HG03064 (cell line): ENCODE results near the gene ANXA4.
A peak's percentile ranks its signal among the peaks of the same experiment; 100 is the strongest.
"Not testable (repeated sequence)": the region's sequence is repeated elsewhere in the genome, so short reads cannot be mapped to it uniquely, and the experiment has no call there.

ENCODE experiments used
- ATAC-seq: cut with Tn5 transposase; IDR thresholded peaks from one replicate; pipeline ENCODE4 v1.9.1; 2021; ENCODE audit warnings: low read depth; ENCODE audit not compliant: unreplicated experiment

The ANXA4 gene

GRCh38 chr2:69741575-69742321, at the start of gene ANXA4:
Gene ANXA4, plus strand, starts transcription at chr2:69742134. Its CDS starts 39,432 bp downstream, at chr2:69781566.
- peak; percentile 74 for ATAC-seq

GRCh38 chr2:69692424-69692823, 49.5 kb upstream of the ANXA4 start:
- ATAC-seq = no peak

GRCh38 chr2:69693059-69693774, 48.7 kb upstream of the ANXA4 start:
- peak; percentile 64 for ATAC-seq

GRCh38 chr2:69693775-69694450, 48.0 kb upstream of the ANXA4 start:
- peak; percentile 25 for ATAC-seq

GRCh38 chr2:69694894-69695849, 46.8 kb upstream of the ANXA4 start:
- ATAC-seq = no peak

- no peak for ATAC-seq
Observed at GRCh38 chr2:69695850-69696216, 46.1 kb upstream of the ANXA4 start.

- ATAC-seq = no peak
Observed at GRCh38 chr2:69700381-69700780, 41.6 kb upstream of the ANXA4 start.

- no peak for ATAC-seq
Observed at GRCh38 chr2:69701100-69701945, 40.6 kb upstream of the ANXA4 start.

GRCh38 chr2:69703189-69703588, 38.7 kb upstream of the ANXA4 start:
- ATAC-seq = no peak

- no peak for ATAC-seq
Observed at GRCh38 chr2:69704446-69704845, 37.5 kb upstream of the ANXA4 start.

- no peak for ATAC-seq
Observed at GRCh38 chr2:69709290-69709689, 32.6 kb upstream of the ANXA4 start.

GRCh38 chr2:69711971-69712370, 30.0 kb upstream of the ANXA4 start:
- ATAC-seq = no peak

GRCh38 chr2:69714024-69714423, 27.9 kb upstream of the ANXA4 start:
- no peak for ATAC-seq

- not testable (repeated sequence) for ATAC-seq
Observed at GRCh38 chr2:69714539-69715220, 27.3 kb upstream of the ANXA4 start.

GRCh38 chr2:69715964-69716363, 26.0 kb upstream of the ANXA4 start:
- no peak for ATAC-seq

GRCh38 chr2:69716555-69717120, 25.3 kb upstream of the ANXA4 start:
- ATAC-seq = no peak

- ATAC-seq = no peak
Observed at GRCh38 chr2:69717186-69717585, 24.7 kb upstream of the ANXA4 start.

GRCh38 chr2:69717861-69718273, 24.1 kb upstream of the ANXA4 start:
- no peak for ATAC-seq
